ENCODE results near the gene CWC25. TPM values are rescaled to one million over a fixed set of nuclear protein-coding genes. Genes with fewer than 3 reads are reported as not detected.

The CWC25 gene
- total and polyA plus RNA-seq, 2 experiments from 2014 or later, result 11.6 to 29.8 TPM

GRCh38 chr17:38873640-38874380 lies 48.7 kb upstream of the CWC25 start:
- Histone ChIP-seq H3K36me3 (ENCODE audit: insufficient read depth) (no peaks in the 10 kb centered on the region), H2AFZ (no peak overlapping the region), H3K4me1 (ENCODE audit: insufficient read depth) (peaks cover 65% of the 10 kb centered on the region), H3F3A (replicated peaks; ENCODE audit: low read depth) (0 out of 2 replicates have a peak, but pooled peaks cover 10% of the 10 kb centered on the region), H3K27me3 (ENCODE audit: insufficient read depth) (no peaks in the 10 kb centered on the region), H3K4me3 (no peak overlapping the region), H4K20me1 (replicated peaks; ENCODE audit: insufficient read depth) (peaks cover 15% of the 10 kb centered on the region), H3K9me2 (ENCODE audit: insufficient read depth) (no peaks in the 10 kb centered on the region), H3K27ac (ENCODE audit: low read depth) (no peak overlapping the region), H3K79me2 (replicated peaks; ENCODE audit: insufficient read depth) (peaks cover 80% of the 10 kb centered on the region), H3K4me2 (peak overlapping the region; percentile 38)
- peaks cover 14% of the 10 kb centered on the region for H3K36me3 Mint-ChIP-seq (ENCODE audit: low read depth)
- peaks cover 3% of the 10 kb centered on the region; the same call in 1 of the 3 replicates for H3K9me3 Mint-ChIP-seq
- ATAC-seq, result no peak
- no peak overlapping the region; the same call in 2 of the 3 replicates for H3K4me3 Mint-ChIP-seq
- no peak for TF ChIP-seq EZH2 (IDR thresholded peaks at IDR 0.05; ENCODE audit: low read depth, unreplicated experiment)
- TF ChIP-seq, protein P1, sequence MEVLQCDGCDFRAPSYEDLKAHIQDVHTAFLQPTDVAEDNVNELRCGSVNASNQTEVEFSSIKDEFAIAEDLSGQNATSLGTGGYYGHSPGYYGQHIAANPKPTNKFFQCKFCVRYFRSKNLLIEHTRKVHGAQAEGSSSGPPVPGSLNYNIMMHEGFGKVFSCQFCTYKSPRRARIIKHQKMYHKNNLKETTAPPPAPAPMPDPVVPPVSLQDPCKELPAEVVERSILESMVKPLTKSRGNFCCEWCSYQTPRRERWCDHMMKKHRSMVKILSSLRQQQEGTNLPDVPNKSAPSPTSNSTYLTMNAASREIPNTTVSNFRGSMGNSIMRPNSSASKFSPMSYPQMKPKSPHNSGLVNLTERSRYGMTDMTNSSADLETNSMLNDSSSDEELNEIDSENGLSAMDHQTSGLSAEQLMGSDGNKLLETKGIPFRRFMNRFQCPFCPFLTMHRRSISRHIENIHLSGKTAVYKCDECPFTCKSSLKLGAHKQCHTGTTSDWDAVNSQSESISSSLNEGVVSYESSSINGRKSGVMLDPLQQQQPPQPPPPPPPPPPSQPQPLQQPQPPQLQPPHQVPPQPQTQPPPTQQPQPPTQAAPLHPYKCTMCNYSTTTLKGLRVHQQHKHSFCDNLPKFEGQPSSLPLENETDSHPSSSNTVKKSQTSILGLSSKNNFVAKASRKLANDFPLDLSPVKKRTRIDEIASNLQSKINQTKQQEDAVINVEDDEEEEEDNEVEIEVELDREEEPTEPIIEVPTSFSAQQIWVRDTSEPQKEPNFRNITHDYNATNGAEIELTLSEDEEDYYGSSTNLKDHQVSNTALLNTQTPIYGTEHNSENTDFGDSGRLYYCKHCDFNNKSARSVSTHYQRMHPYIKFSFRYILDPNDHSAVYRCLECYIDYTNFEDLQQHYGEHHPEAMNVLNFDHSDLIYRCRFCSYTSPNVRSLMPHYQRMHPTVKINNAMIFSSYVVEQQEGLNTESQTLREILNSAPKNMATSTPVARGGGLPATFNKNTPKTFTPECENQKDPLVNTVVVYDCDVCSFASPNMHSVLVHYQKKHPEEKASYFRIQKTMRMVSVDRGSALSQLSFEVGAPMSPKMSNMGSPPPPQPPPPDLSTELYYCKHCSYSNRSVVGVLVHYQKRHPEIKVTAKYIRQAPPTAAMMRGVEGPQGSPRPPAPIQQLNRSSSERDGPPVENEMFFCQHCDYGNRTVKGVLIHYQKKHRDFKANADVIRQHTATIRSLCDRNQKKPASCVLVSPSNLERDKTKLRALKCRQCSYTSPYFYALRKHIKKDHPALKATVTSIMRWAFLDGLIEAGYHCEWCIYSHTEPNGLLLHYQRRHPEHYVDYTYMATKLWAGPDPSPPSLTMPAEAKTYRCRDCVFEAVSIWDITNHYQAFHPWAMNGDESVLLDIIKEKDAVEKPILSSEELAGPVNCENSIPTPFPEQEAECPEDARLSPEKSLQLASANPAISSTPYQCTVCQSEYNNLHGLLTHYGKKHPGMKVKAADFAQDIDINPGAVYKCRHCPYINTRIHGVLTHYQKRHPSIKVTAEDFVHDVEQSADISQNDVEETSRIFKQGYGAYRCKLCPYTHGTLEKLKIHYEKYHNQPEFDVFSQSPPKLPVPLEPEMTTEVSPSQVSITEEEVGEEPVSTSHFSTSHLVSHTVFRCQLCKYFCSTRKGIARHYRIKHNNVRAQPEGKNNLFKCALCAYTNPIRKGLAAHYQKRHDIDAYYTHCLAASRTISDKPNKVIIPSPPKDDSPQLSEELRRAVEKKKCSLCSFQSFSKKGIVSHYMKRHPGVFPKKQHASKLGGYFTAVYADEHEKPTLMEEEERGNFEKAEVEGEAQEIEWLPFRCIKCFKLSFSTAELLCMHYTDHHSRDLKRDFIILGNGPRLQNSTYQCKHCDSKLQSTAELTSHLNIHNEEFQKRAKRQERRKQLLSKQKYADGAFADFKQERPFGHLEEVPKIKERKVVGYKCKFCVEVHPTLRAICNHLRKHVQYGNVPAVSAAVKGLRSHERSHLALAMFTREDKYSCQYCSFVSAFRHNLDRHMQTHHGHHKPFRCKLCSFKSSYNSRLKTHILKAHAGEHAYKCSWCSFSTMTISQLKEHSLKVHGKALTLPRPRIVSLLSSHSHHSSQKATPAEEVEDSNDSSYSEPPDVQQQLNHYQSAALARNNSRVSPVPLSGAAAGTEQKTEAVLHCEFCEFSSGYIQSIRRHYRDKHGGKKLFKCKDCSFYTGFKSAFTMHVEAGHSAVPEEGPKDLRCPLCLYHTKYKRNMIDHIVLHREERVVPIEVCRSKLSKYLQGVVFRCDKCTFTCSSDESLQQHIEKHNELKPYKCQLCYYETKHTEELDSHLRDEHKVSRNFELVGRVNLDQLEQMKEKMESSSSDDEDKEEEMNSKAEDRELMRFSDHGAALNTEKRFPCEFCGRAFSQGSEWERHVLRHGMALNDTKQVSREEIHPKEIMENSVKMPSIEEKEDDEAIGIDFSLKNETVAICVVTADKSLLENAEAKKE (CRISPR knock-in tag; IDR thresholded peaks at IDR 0.05), result no peak
- TF ChIP-seq, protein P2, sequence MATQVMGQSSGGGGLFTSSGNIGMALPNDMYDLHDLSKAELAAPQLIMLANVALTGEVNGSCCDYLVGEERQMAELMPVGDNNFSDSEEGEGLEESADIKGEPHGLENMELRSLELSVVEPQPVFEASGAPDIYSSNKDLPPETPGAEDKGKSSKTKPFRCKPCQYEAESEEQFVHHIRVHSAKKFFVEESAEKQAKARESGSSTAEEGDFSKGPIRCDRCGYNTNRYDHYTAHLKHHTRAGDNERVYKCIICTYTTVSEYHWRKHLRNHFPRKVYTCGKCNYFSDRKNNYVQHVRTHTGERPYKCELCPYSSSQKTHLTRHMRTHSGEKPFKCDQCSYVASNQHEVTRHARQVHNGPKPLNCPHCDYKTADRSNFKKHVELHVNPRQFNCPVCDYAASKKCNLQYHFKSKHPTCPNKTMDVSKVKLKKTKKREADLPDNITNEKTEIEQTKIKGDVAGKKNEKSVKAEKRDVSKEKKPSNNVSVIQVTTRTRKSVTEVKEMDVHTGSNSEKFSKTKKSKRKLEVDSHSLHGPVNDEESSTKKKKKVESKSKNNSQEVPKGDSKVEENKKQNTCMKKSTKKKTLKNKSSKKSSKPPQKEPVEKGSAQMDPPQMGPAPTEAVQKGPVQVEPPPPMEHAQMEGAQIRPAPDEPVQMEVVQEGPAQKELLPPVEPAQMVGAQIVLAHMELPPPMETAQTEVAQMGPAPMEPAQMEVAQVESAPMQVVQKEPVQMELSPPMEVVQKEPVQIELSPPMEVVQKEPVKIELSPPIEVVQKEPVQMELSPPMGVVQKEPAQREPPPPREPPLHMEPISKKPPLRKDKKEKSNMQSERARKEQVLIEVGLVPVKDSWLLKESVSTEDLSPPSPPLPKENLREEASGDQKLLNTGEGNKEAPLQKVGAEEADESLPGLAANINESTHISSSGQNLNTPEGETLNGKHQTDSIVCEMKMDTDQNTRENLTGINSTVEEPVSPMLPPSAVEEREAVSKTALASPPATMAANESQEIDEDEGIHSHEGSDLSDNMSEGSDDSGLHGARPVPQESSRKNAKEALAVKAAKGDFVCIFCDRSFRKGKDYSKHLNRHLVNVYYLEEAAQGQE (IDR thresholded peaks at IDR 0.05; ENCODE audit: unreplicated experiment), result no peak
- DNase-seq (ENCODE audit: low spot score), result no peak
- peaks cover 18% of the 10 kb centered on the region for H3K27me3 Mint-ChIP-seq (ENCODE audit: insufficient read depth, low read depth, poor library complexity)
- H3K27ac Mint-ChIP-seq, result peak overlapping the region; percentile 90
- peaks cover 68% of the 10 kb centered on the region for H3K4me1 Mint-ChIP-seq

Data from GM23338 (cell line).